H9 (cell line): ENCODE measurements around the gene TEX52. TPM values are rescaled to one million over a fixed set of nuclear protein-coding genes. Genes with fewer than 3 reads are reported as not detected.

ENCODE experiments used
- DNase-seq: peaks from one replicate; pipeline ENCODE4 v3.0.0-alpha.2; 2017
- H2AFZ ChIP-seq: one replicate; pipeline ENCODE4 v1.6.1; 2013; ENCODE audit warnings: mild to moderate bottlenecking, low read length, control low read depth, moderate library complexity
- H2AK5ac ChIP-seq: 2 replicates; pipeline ENCODE4 v1.6.1; 2013; ENCODE audit warnings: low read length, control low read depth, mixed read lengths; ENCODE audit not compliant: insufficient read length
- H2BK120ac ChIP-seq: one replicate; pipeline ENCODE4 v1.6.1; 2013; ENCODE audit warnings: low read depth, mild to moderate bottlenecking, low read length, control low read depth, inconsistent platforms; ENCODE audit not compliant: poor library complexity, severe bottlenecking
- H2BK12ac ChIP-seq: 2 replicates; pipeline ENCODE4 v1.6.1; 2013; ENCODE audit warnings: low read length, control low read depth, mixed read lengths, low read depth; ENCODE audit not compliant: insufficient read length
- H2BK15ac ChIP-seq: 2 replicates; pipeline ENCODE4 v1.6.1; 2013; ENCODE audit warnings: low read depth, low read length, control low read depth
- H2BK20ac ChIP-seq: one replicate; pipeline ENCODE4 v1.6.1; 2013; ENCODE audit warnings: low read depth, mild to moderate bottlenecking, low read length, control low read depth, inconsistent platforms; ENCODE audit not compliant: poor library complexity, severe bottlenecking
- H2BK5ac ChIP-seq: 2 replicates; pipeline ENCODE4 v1.6.1; 2013; ENCODE audit warnings: low read length, control low read depth, mixed read lengths; ENCODE audit not compliant: insufficient read length
- H3K14ac ChIP-seq: 2 replicates; pipeline ENCODE4 v1.6.1; 2013; ENCODE audit warnings: low read length, control low read depth; ENCODE audit not compliant: insufficient read depth
- H3K18ac ChIP-seq: 2 replicates; pipeline ENCODE4 v1.6.1; 2013; ENCODE audit warnings: low read depth, mild to moderate bottlenecking, mixed read lengths, low read length, control low read depth; ENCODE audit not compliant: insufficient read length
- H3K23ac ChIP-seq: 2 replicates; pipeline ENCODE4 v1.6.1; 2013; ENCODE audit warnings: low read length, control low read depth, mixed read lengths, low read depth; ENCODE audit not compliant: insufficient read length
- H3K23me2 ChIP-seq: 2 replicates; pipeline ENCODE4 v1.6.1; 2013; ENCODE audit warnings: low read depth, mild to moderate bottlenecking, mixed read lengths, low read length, control low read depth; ENCODE audit not compliant: insufficient read length, poor library complexity, severe bottlenecking
- H3K27ac ChIP-seq: 2 replicates; pipeline ENCODE4 v1.5.1; 2013; ENCODE audit warnings: low read length, control low read depth, mixed read lengths, low read depth; ENCODE audit not compliant: insufficient read length
- H3K27me3 ChIP-seq: 2 replicates; pipeline ENCODE4 v1.6.1; 2013; ENCODE audit warnings: low read length, control low read depth, inconsistent platforms; ENCODE audit not compliant: insufficient read depth
- H3K4ac ChIP-seq: 2 replicates; pipeline ENCODE4 v1.6.1; 2013; ENCODE audit warnings: low read depth, mild to moderate bottlenecking, control low read depth, inconsistent platforms, low read length, moderate library complexity
- H3K4me1 ChIP-seq: 2 replicates; pipeline ENCODE4 v1.6.1; 2013; ENCODE audit warnings: low read length, control low read depth, inconsistent platforms; ENCODE audit not compliant: insufficient read depth
- H3K4me2 ChIP-seq: 2 replicates; pipeline ENCODE4 v1.6.1; 2013; ENCODE audit warnings: low read length, control low read depth, mixed read lengths; ENCODE audit not compliant: insufficient read length, insufficient read depth
- H3K56ac ChIP-seq: 2 replicates; pipeline ENCODE4 v1.6.1; 2013; ENCODE audit warnings: low read depth, mild to moderate bottlenecking, mixed read lengths, low read length, control low read depth; ENCODE audit not compliant: insufficient read length
- H3K79me1 ChIP-seq: 2 replicates; pipeline ENCODE4 v1.6.1; 2013; ENCODE audit warnings: low read depth, mild to moderate bottlenecking, moderate library complexity, low read length, control low read depth, inconsistent platforms; ENCODE audit not compliant: insufficient read depth, poor library complexity, severe bottlenecking
- H3K79me2 ChIP-seq: 2 replicates; pipeline ENCODE4 v1.6.1; 2013; ENCODE audit warnings: low read length, control low read depth, inconsistent platforms; ENCODE audit not compliant: insufficient read depth
- H3K9ac ChIP-seq: 2 replicates; pipeline ENCODE4 v1.6.1; 2013; ENCODE audit warnings: low read length, control low read depth, mixed read lengths; ENCODE audit not compliant: insufficient read length; ENCODE audit errors: extremely low read depth
- H3K9me3 ChIP-seq: one replicate; pipeline ENCODE4 v1.6.1; 2013; ENCODE audit warnings: low read depth, low read length, inconsistent platforms; ENCODE audit not compliant: control insufficient read depth
- H3T11ph ChIP-seq: one replicate; pipeline ENCODE4 v1.6.1; 2013; ENCODE audit warnings: mild to moderate bottlenecking, low read length, control low read depth, inconsistent platforms
- H4K20me1 ChIP-seq: one replicate; pipeline ENCODE4 v1.6.1; 2013; ENCODE audit not compliant: control insufficient read depth, insufficient read length, insufficient read depth
- H4K5ac ChIP-seq: 2 replicates; pipeline ENCODE4 v1.6.1; 2013; ENCODE audit warnings: low read depth, mild to moderate bottlenecking, mixed read lengths, low read length, control low read depth; ENCODE audit not compliant: insufficient read length
- H4K8ac ChIP-seq: replicated peaks from 2 replicates; pipeline ENCODE4 v1.6.1; 2013; ENCODE audit warnings: low read length, control low read depth, mixed read lengths, low read depth; ENCODE audit not compliant: insufficient read length
- H4K91ac ChIP-seq: 2 replicates; pipeline ENCODE4 v1.6.1; 2013; ENCODE audit warnings: low read depth, mild to moderate bottlenecking, moderate library complexity, mixed read lengths, low read length, control low read depth; ENCODE audit not compliant: insufficient read length
- H3K27ac Mint-ChIP-seq, 3 experiments: 2 replicates in 2 of 3; 3 replicates in 1 of 3; pipeline ENCODE4 v1.8.0; 2020 to 2021; ENCODE audit warnings: mixed read lengths in 3 of 3, mild to moderate bottlenecking in 1 of 3, moderate library complexity in 1 of 3
- H3K27me3 Mint-ChIP-seq: 2 replicates; pipeline ENCODE4 v1.8.0; 2021; ENCODE audit warnings: low read depth, mild to moderate bottlenecking, moderate library complexity, mixed read lengths
- H3K36me3 Mint-ChIP-seq, 3 experiments: 2 replicates in 2 of 3; 3 replicates in 1 of 3; pipeline ENCODE4 v1.8.0; 2020 to 2021; ENCODE audit warnings: low read depth in 3 of 3, mixed read lengths in 3 of 3; ENCODE audit not compliant: insufficient read depth in 1 of 3
- H3K4me1 Mint-ChIP-seq, 2 experiments: 2 replicates each; pipeline ENCODE4 v1.8.0; 2020; ENCODE audit warnings: mixed read lengths in 2 of 2
- H3K4me3 Mint-ChIP-seq, 2 experiments: 2 replicates in 1 of 2; 3 replicates in 1 of 2; pipeline ENCODE4 v1.8.0; 2020 to 2021; ENCODE audit warnings: mild to moderate bottlenecking in 2 of 2, mixed read lengths in 2 of 2, moderate library complexity in 1 of 2
- H3K9me3 Mint-ChIP-seq, 2 experiments: 2 replicates in 1 of 2; 3 replicates in 1 of 2; pipeline ENCODE4 v1.8.0; 2020; ENCODE audit warnings: mild to moderate bottlenecking in 2 of 2, mixed read lengths in 2 of 2, moderate library complexity in 1 of 2
- CTCF ChIP-seq: fragments of 200-600 bp; sonication (generic); conservative IDR thresholded peaks from 3 replicates; pipeline ENCODE4 v1.8.0; 2021; ENCODE audit warnings: antibody characterized with exemption, mild to moderate bottlenecking
- WGBS: extraction: QIAGEN DNeasy Blood & Tissue Kit; methylation state at CpG from one replicate; pipeline ENCODE4 v1.1.7; 2013; ENCODE audit warnings: missing lambda C conversion rate, low lambda C conversion rate, mixed read lengths; ENCODE audit not compliant: insufficient read length; ENCODE audit errors: extremely low coverage; 5-methylcytosine and 5-hydroxymethylcytosine counted together
- total RNA-seq: library from RNA; stranded (reverse); gene quantifications from 2 replicates; pipeline ENCODE4 v1.2.1, GENCODE V29; 2021

TEX52 gene
- total RNA-seq, 1 experiment from 2014 or later: 0.20 TPM

- H3T11ph ChIP-seq: no peak overlapping the region
- Mint-ChIP-seq H3K4me3 (no peak overlapping the region), H3K27ac (no peak overlapping the region), H3K27me3 (0 out of 2 replicates have a peak, but pooled peaks cover 3% of the 10 kb centered on the region), H3K4me1 (peaks cover 18 to 19% of the 10 kb centered on the region in 2 experiments), H3K9me3 (no peaks in the 10 kb centered on the region), H3K36me3 (peaks cover 13 to 35% (median 28%) of the 10 kb centered on the region in 3 experiments)
- no peak overlapping the region for H3K4me2 ChIP-seq
- no peak overlapping the region for H3K4ac ChIP-seq
- peaks cover 5% of the 10 kb centered on the region for H3K23me2 ChIP-seq
- H3K27ac ChIP-seq: no peak overlapping the region
- TF ChIP-seq CTCF: no peak
- H4K91ac ChIP-seq: no peak overlapping the region
- no peak overlapping the region for H2BK5ac ChIP-seq
- no peaks in the 10 kb centered on the region for H3K9me3 ChIP-seq
- no peak overlapping the region for H3K14ac ChIP-seq
- H2AFZ ChIP-seq: no peak overlapping the region
- H3K23ac ChIP-seq: no peak overlapping the region
- no peak overlapping the region for H4K5ac ChIP-seq
- no peaks in the 10 kb centered on the region for H3K79me1 ChIP-seq
- no peak overlapping the region for H2BK120ac ChIP-seq
- H4K8ac ChIP-seq: no peak overlapping the region
- H3K56ac ChIP-seq: no peak overlapping the region
- no peaks in the 10 kb centered on the region for H3K27me3 ChIP-seq
- H4K20me1 ChIP-seq: peaks cover 3% of the 10 kb centered on the region
- H3K9ac ChIP-seq: no peak overlapping the region
- no peak overlapping the region for H2BK12ac ChIP-seq
- no peak overlapping the region for H2BK20ac ChIP-seq
- no peak overlapping the region for H2AK5ac ChIP-seq
- no peak for DNase-seq
- no CpG with 5 or more reads among the region's 10 CpGs for WGBS
- no peak overlapping the region for H2BK15ac ChIP-seq
- no peak overlapping the region for H3K18ac ChIP-seq
- no peaks in the 10 kb centered on the region; the same call in 1 of the 2 replicates for H3K79me2 ChIP-seq
- no peaks in the 10 kb centered on the region for H3K4me1 ChIP-seq
Observed at GRCh38 chr12:2886768-2887450, 30.1 kb upstream of the TEX52 start.
